Muscle layer of duodenum (tissue), 2 donors: ENCODE results near the gene CD6.

Experiments
- H3K27ac ChIP-seq: one replicate; pipeline ENCODE4 v1.7.0; 2013; ENCODE audit warnings: mild to moderate bottlenecking, low read length
- H3K27me3 ChIP-seq: one replicate; pipeline ENCODE4 v1.7.0; 2013; ENCODE audit warnings: low read depth, mild to moderate bottlenecking, control low read depth, low read length
- H3K36me3 ChIP-seq, 2 donors: one replicate each; pipeline ENCODE4 v1.7.0; 2013; ENCODE audit warnings: low read length in 2 of 2, control low read depth in 1 of 2, mild to moderate bottlenecking in 1 of 2; ENCODE audit not compliant: insufficient read depth in 2 of 2, control insufficient read depth in 1 of 2
- H3K4me1 ChIP-seq, 2 donors: one replicate each; pipeline ENCODE4 v1.7.0; 2013; ENCODE audit warnings: low read length in 2 of 2, mild to moderate bottlenecking in 2 of 2, control low read depth in 1 of 2, moderate library complexity in 1 of 2; ENCODE audit not compliant: insufficient read depth in 2 of 2, control insufficient read depth in 1 of 2
- H3K4me3 ChIP-seq, 2 donors: one replicate each; pipeline ENCODE4 v1.7.0; 2013; ENCODE audit warnings: low read length in 2 of 2, low read depth in 1 of 2, mild to moderate bottlenecking in 1 of 2
- H3K9me3 ChIP-seq, 2 donors: one replicate each; pipeline ENCODE4 v1.7.0; 2013; ENCODE audit warnings: low read length in 2 of 2, control low read depth in 1 of 2, mild to moderate bottlenecking in 1 of 2; ENCODE audit not compliant: control insufficient read depth in 1 of 2
- donor health status: healthy.

CD6 gene

DNA sequence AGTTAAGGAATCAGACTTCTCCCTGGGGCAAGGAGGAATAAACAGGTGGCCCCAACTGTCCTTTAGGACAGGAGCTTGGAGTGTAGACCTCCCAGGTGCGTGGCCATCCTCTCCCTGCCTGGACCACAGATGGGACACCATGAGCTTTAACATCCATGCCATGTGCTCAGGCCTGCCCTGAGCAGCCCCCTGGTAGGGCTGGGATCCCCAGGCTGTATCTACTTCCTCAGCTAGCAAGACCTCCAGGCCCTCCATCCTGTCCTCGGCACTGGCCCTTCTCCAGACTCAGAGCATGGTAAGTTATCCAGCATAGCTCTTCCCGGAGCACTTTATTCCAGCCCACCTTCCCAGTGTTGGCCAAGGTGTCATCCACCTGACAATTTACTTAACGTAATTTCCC, 5.7 kb downstream of the CD6 start:
- no peak overlapping the region for H3K27ac ChIP-seq
- H3K4me1 ChIP-seq, result no peaks in the 10 kb centered on the region
- H3K9me3 ChIP-seq, result no peaks in the 10 kb centered on the region
- no peak overlapping the region for H3K4me3 ChIP-seq
- H3K36me3 ChIP-seq, result no peaks in the 10 kb centered on the region
- no peaks in the 10 kb centered on the region for H3K27me3 ChIP-seq

DNA sequence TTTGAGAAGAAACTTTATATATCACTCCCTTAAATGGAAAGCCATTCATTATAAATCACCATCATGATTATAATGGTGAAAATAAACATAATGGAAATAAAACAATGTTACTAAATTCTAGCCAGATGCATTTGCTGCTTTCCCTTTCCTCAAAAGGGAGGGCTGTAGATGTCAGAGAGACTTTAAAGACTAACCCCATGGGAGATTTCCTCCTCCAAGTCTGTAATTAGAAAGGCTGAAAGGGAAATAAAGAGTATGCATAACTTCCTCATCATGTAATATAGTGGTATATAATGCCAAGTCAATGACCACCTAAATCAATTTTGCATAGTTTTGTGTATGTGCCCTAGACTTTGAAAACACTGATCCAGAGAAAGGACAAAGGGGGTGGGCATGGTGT, 6.4 kb downstream of the CD6 start:
- H3K27ac ChIP-seq, result no peak overlapping the region
- no peak overlapping the region for H3K4me3 ChIP-seq
- no peaks in the 10 kb centered on the region for H3K9me3 ChIP-seq
- no peaks in the 10 kb centered on the region for H3K36me3 ChIP-seq
- no peaks in the 10 kb centered on the region for H3K4me1 ChIP-seq
- H3K27me3 ChIP-seq, result no peaks in the 10 kb centered on the region

DNA sequence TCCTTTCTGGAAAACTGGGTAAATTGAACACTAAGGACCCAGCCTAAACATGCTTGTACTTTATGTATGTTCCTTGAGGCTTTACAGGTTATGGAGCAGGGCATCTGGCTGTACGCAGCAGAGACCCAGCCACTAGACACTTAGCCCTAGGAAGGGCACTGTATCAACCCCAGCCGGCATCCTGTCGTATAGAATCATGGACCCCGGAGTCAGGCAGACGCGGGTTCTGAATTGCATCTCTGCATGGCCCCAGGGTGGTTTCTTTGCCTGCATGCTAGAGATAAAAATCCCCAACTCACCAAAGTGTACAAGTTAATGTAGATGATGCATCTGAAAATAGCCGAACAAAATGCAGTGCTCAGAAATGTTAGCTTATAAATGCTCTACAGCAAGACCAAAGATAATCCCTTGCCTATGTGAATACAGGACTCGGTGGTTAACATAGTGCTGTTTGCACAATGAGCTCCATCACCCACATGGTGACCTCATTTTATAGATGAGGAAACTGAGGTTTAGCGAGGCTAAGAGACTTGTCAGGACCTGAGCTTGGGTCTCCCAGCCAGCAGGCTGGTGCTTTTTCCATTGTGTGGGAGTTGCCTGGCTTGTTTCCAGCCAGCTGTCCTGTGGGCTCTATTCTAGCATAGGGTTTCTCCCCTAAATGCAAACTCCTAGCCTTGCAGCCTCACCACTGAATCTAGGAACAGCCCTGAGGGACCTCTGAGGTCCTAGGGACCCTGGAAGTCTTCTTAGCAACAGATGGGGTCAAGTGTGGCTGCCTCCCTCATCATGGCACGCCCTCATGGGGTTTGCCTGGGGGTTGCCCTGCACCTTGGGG, 7.3 kb downstream of the CD6 start:
- Histone ChIP-seq H3K4me3 (no peak overlapping the region), H3K27me3 (no peaks in the 10 kb centered on the region), H3K4me1 (no peaks in the 10 kb centered on the region), H3K27ac (no peak overlapping the region), H3K9me3 (no peaks in the 10 kb centered on the region), H3K36me3 (no peaks in the 10 kb centered on the region)

DNA sequence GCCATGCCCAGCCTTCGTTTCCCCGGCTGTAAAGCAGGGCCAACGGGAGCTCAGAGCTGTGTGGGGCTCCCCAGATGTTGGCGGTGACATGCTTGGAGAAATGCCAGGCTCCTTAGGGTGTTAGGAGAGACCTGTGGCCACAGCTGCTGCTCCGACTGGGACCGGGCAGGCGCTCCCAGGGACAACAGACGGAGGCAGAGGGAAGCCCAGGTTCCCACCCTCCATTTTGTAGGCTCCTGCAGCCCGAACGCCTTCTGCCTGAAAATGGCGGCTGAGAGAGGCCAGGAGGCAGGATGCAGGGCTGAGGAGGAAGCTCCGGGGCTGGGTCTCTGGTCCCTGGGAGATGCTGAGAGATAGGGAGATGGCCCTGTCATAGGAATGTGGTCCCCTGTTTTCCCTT, 10.0 kb downstream of the CD6 start:
- H3K27ac ChIP-seq, result no peak overlapping the region
- no peaks in the 10 kb centered on the region for H3K27me3 ChIP-seq
- H3K4me1 ChIP-seq, result no peaks in the 10 kb centered on the region
- H3K4me3 ChIP-seq, result no peak overlapping the region
- no peaks in the 10 kb centered on the region for H3K36me3 ChIP-seq
- no peaks in the 10 kb centered on the region for H3K9me3 ChIP-seq

DNA sequence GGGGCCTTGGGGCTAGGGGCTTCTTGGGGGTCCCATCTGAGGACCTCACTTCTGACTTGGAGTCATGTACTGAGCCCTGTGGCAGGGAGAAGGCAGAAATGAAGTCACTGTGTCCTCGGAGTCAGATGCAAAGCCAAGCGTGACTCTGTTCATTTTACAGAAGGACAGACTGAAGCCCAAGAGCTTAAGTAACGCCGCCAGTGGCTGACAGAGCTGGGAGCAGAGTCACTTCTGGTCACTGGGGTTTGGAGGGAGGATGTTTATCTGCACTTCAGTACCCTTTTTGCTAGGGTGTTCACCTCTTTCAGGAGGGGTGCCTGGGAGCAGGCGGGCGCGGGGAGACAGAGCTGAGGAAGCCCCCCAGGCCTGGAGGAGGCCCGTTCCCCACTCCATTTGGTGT, 10.7 kb downstream of the CD6 start:
- no peaks in the 10 kb centered on the region for H3K27me3 ChIP-seq

DNA sequence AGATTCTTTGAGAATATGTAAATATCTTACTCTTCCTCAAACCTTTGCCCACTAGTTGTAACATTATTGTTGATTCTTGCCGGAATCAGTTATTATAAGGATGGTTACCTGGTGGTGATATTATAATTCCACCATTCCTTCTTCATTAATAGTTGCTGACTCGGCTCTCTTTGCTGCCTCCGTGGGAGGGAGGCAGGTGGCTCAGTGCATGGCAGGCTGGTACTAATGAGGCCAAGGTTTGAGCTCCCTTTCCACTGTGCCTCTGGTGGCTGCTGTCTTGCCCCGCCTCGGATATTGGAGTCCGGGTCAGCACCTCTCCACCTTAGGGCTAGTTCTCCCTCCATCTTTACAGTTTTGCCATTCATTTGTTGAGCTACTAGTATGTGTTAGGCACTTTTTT, 12.7 kb downstream of the CD6 start:
- H3K4me1 ChIP-seq, result no peaks in the 10 kb centered on the region
- no peak overlapping the region for H3K4me3 ChIP-seq
- no peaks in the 10 kb centered on the region for H3K36me3 ChIP-seq
- no peak overlapping the region for H3K27ac ChIP-seq
- H3K9me3 ChIP-seq, result no peaks in the 10 kb centered on the region
- no peaks in the 10 kb centered on the region for H3K27me3 ChIP-seq

More for the DNA sequence above, 10.7 kb downstream of the CD6 start:
- Histone ChIP-seq H3K4me1 (no peaks in the 10 kb centered on the region), H3K27ac (no peak overlapping the region), H3K36me3 (no peaks in the 10 kb centered on the region), H3K4me3 (no peak overlapping the region), H3K9me3 (no peaks in the 10 kb centered on the region)

DNA sequence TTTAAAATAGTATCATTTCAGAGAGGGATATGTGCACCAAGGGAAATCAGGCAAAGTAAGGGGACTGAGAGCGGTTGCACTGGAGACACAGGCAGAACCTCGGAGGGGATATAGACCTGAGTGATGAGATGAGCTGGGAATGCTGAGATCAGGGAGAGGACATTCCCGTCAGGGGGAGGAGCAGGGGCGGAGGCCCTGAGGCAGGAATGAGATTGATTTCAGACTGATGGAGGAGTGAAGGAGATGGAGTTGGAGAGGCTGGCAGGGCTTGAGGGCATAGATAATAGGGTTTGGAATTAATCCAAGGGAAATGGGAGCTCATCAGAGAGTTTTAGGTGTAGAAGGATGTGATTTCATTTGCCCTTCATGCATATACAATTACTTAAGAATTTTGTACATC, 13.2 kb downstream of the CD6 start:
- H3K27me3 ChIP-seq, result no peaks in the 10 kb centered on the region
- no peak overlapping the region for H3K4me3 ChIP-seq
- H3K4me1 ChIP-seq, result no peaks in the 10 kb centered on the region
- H3K27ac ChIP-seq, result no peak overlapping the region
- H3K9me3 ChIP-seq, result no peaks in the 10 kb centered on the region
- no peaks in the 10 kb centered on the region for H3K36me3 ChIP-seq

DNA sequence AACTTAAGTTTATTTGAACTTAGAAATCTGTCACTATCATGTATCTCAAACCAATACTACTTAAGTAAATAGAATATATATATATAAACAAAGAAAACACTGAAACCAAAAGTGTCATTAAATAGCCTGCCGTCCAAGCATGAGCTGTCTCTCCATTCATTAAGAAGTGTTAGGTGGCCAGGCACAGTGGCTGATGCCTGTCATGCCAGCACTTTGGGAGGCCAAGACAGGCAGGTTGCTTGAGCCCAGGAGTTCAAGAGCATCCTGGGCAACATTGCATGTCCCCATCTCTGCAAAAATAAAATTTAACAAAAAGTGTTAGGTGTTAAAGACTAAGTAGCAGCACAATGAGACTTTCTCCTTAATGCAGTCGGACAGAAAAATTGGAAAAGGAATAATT, 14.0 kb downstream of the CD6 start:
- H3K4me3 ChIP-seq, result no peak overlapping the region
- H3K27me3 ChIP-seq, result no peaks in the 10 kb centered on the region
- H3K4me1 ChIP-seq, result no peaks in the 10 kb centered on the region
- no peaks in the 10 kb centered on the region for H3K36me3 ChIP-seq
- H3K9me3 ChIP-seq, result no peaks in the 10 kb centered on the region
- no peak overlapping the region for H3K27ac ChIP-seq

DNA sequence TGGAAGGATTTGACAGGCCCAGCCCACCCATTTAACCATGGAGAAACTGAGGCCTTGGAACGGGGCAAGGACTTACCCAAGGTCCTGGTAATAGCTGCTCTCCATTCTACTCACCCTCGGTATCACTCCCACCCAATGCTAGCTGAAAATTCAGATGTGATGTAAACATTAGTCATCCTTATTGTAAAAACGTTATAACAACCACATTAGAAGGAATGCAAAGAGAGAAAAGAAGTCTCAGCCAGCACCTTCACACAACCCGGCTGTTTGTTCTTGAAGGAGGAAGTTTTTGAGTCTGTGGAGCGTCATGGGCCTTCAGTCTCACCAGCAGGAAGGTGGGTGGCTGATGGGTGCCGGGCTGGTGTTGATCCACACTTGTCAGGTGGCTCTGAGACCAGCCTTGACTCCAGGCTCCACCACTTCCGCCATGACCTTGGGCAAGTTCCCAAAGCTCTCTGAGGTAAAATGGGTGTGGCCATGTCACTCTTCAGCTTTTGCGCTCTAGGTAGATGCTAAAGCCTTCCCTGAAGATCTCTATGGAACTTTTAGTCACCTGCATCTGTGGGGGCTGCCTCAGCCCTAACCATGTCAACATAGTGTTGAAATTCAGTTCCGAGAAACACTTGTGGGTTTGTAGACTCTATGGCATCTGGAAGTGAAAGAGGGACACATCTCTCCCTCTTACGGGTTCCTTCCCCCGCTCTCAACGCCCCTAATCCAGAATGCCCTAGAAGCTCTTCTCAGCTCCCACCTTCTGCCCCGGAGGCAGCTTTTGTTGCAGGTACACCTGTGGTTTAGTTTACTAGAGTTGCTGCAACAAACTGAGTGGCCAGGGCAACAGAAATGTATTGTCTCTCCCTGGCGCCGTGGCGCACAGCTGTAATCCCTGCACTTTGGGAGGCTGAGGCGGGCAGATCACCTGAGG, 14.8 kb downstream of the CD6 start:
- peak overlapping the region in 1 of 2 donors; percentile 21 for H3K4me3 ChIP-seq
- no peaks in the 10 kb centered on the region for H3K4me1 ChIP-seq
- H3K27me3 ChIP-seq, result no peaks in the 10 kb centered on the region
- H3K36me3 ChIP-seq, result no peaks in the 10 kb centered on the region
- no peak overlapping the region for H3K27ac ChIP-seq
- no peaks in the 10 kb centered on the region for H3K9me3 ChIP-seq

DNA sequence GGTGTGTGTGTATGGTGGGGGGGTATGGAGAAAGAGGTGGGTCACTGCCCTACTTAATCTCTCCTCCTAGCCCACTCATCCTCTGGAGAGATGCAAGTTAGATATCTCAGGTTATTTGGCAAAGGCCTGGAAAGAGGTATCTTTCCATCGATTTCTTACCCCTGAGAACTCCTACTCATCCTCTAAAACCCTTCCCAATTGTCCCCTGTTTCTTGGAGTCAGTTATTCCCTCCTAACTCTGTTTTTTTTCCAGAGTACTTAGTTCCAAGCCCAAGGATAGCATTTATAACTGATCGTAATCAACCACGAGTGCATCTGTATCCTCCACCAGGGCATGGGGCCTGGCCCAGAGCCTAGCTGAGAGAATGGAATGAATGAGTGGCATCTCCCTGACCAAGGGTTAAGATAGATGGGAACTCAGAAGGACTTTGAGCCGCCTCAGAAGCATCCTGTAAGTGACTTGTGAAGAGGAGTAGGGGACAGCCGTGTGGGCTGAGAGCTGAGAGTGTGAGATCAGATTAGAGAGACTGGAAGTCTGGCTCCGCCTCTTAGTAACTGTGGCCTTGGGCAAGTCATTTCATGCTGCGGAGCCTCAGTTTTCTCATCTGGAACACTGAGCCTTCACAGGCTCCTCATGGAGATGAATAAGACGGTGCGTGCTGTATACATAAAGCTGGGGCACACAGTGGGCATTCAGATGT, 16.2 kb downstream of the CD6 start:
- H3K9me3 ChIP-seq, result no peaks in the 10 kb centered on the region
- H3K27ac ChIP-seq, result no peak overlapping the region
- no peaks in the 10 kb centered on the region for H3K27me3 ChIP-seq
- no peaks in the 10 kb centered on the region for H3K36me3 ChIP-seq
- H3K4me1 ChIP-seq, result no peaks in the 10 kb centered on the region
- H3K4me3 ChIP-seq, result no peak overlapping the region

DNA sequence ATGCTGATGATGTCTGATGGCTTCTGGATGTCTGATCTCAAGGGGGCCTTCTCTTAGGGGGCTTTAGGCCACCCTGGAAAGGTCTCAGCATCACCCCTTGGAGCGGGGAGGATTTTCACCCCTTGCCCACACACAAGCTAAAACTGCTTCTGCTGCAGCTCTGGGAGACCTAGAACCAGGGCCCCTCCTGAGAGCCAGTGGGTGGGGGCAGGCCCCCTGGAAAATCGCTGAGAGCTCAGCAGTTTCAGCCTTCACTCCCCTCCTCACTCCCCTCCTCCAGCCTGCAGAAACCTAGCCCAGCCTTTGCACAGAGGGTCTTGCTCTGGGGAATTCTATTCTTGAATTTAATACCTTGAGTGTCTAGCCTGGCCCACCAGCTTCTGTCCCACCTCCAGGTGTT, 17.2 kb downstream of the CD6 start:
- Histone ChIP-seq H3K27me3 (no peaks in the 10 kb centered on the region), H3K36me3 (no peaks in the 10 kb centered on the region), H3K27ac (no peak overlapping the region), H3K4me3 (no peak overlapping the region), H3K9me3 (no peaks in the 10 kb centered on the region), H3K4me1 (no peaks in the 10 kb centered on the region)
